Measurements from ENCODE around the gene SMOC1. TPM values are rescaled to one million over a fixed set of nuclear protein-coding genes. Genes with fewer than 3 reads are reported as not detected.

The SMOC1 gene
- total RNA-seq, 1 donor from 2014 or later: 0.38 TPM

- peaks cover 5% of the 10 kb centered on the region for H3K27me3 Mint-ChIP-seq (ENCODE audit: unreplicated experiment)
- DNase-seq (ENCODE audit: low spot score): no peak
- no peak overlapping the region for H3K27ac Mint-ChIP-seq (ENCODE audit: unreplicated experiment)
- TF ChIP-seq CTCF (IDR thresholded peaks at IDR 0.05; ENCODE audit: unreplicated experiment): no peak
- no peaks in the 10 kb centered on the region for H3K9me3 Mint-ChIP-seq (ENCODE audit: unreplicated experiment)
- no peaks in the 10 kb centered on the region for H3K36me3 Mint-ChIP-seq (ENCODE audit: low read depth, unreplicated experiment)
- H3K4me3 Mint-ChIP-seq (ENCODE audit: unreplicated experiment): no peak overlapping the region
- no peaks in the 10 kb centered on the region for H3K4me1 Mint-ChIP-seq (ENCODE audit: unreplicated experiment)
These were observed 93.5 kb downstream of the SMOC1 start for GRCh38 chr14:69972755-69973154.

GRCh38 chr14:69973846-69974245 is 94.6 kb downstream of the SMOC1 start:
- Mint-ChIP-seq H3K27ac (ENCODE audit: unreplicated experiment) (no peak overlapping the region), H3K4me1 (ENCODE audit: unreplicated experiment) (no peaks in the 10 kb centered on the region), H3K27me3 (ENCODE audit: unreplicated experiment) (peaks cover 5% of the 10 kb centered on the region), H3K9me3 (ENCODE audit: unreplicated experiment) (no peaks in the 10 kb centered on the region), H3K36me3 (ENCODE audit: low read depth, unreplicated experiment) (no peaks in the 10 kb centered on the region), H3K4me3 (ENCODE audit: unreplicated experiment) (no peak overlapping the region)
- DNase-seq (ENCODE audit: low spot score): no peak
- TF ChIP-seq CTCF (IDR thresholded peaks at IDR 0.05; ENCODE audit: unreplicated experiment): no peak

GRCh38 chr14:69979882-69980281 is 100.7 kb downstream of the SMOC1 start:
- H3K36me3 Mint-ChIP-seq (ENCODE audit: low read depth, unreplicated experiment): no peaks in the 10 kb centered on the region
- no peaks in the 10 kb centered on the region for H3K4me1 Mint-ChIP-seq (ENCODE audit: unreplicated experiment)
- peaks cover 10% of the 10 kb centered on the region for H3K27me3 Mint-ChIP-seq (ENCODE audit: unreplicated experiment)
- H3K4me3 Mint-ChIP-seq (ENCODE audit: unreplicated experiment): no peak overlapping the region
- no peaks in the 10 kb centered on the region for H3K9me3 Mint-ChIP-seq (ENCODE audit: unreplicated experiment)
- H3K27ac Mint-ChIP-seq (ENCODE audit: unreplicated experiment): no peak overlapping the region
- no peak for TF ChIP-seq CTCF (IDR thresholded peaks at IDR 0.05; ENCODE audit: unreplicated experiment)
- DNase-seq (ENCODE audit: low spot score): no peak

- Mint-ChIP-seq H3K27ac (ENCODE audit: unreplicated experiment) (no peak overlapping the region), H3K27me3 (ENCODE audit: unreplicated experiment) (peaks cover 8% of the 10 kb centered on the region), H3K9me3 (ENCODE audit: unreplicated experiment) (no peaks in the 10 kb centered on the region), H3K4me1 (ENCODE audit: unreplicated experiment) (no peaks in the 10 kb centered on the region), H3K4me3 (ENCODE audit: unreplicated experiment) (no peak overlapping the region), H3K36me3 (ENCODE audit: low read depth, unreplicated experiment) (no peaks in the 10 kb centered on the region)
- TF ChIP-seq CTCF (IDR thresholded peaks at IDR 0.05; ENCODE audit: unreplicated experiment): no peak
- DNase-seq (ENCODE audit: low spot score): no peak
These were observed 101.5 kb downstream of the SMOC1 start for GRCh38 chr14:69980457-69981425.

GRCh38 chr14:69982220-69982839 is 103.1 kb downstream of the SMOC1 start:
- Mint-ChIP-seq H3K4me1 (ENCODE audit: unreplicated experiment) (peaks cover 3% of the 10 kb centered on the region), H3K27ac (ENCODE audit: unreplicated experiment) (no peak overlapping the region), H3K9me3 (ENCODE audit: unreplicated experiment) (no peaks in the 10 kb centered on the region), H3K36me3 (ENCODE audit: low read depth, unreplicated experiment) (no peaks in the 10 kb centered on the region), H3K4me3 (ENCODE audit: unreplicated experiment) (no peak overlapping the region), H3K27me3 (ENCODE audit: unreplicated experiment) (peaks cover 5% of the 10 kb centered on the region)
- TF ChIP-seq CTCF (IDR thresholded peaks at IDR 0.05; ENCODE audit: unreplicated experiment): no peak
- no peak for DNase-seq (ENCODE audit: low spot score)
